Psoas muscle (tissue), 8 donors: Measurements from ENCODE around the gene KIRREL1. TPM values are rescaled to one million over a fixed set of nuclear protein-coding genes. Genes with fewer than 3 reads are reported as not detected.

ENCODE experiments used
- ATAC-seq, 4 donors: fragments of 200-7000 bp; cut with Tn5 transposase; one replicate each; pipeline ENCODE4 v1.9.1; 2020; ENCODE audit warnings: moderate library complexity in 3 of 4, mild to moderate bottlenecking in 2 of 4
- DNase-seq, 2 donors: peaks; one replicate each; pipeline ENCODE4 v3.0.0-alpha.2; 2020
- H3K27ac ChIP-seq: fragments of 200-600 bp; one replicate; pipeline ENCODE4 v1.8.0; 2022
- H3K27me3 ChIP-seq, 3 donors: fragments of 200-600 bp in 1 of 3; one replicate each; pipeline versions ENCODE4 v1.6.1 to v1.8.0; 2013 to 2022; ENCODE audit warnings: low read length in 2 of 3, mild to moderate bottlenecking in 2 of 3, moderate library complexity in 1 of 3; ENCODE audit not compliant: insufficient read depth in 3 of 3
- H3K36me3 ChIP-seq, 2 donors: fragments of 200-600 bp in 1 of 2; one replicate each; pipeline versions ENCODE4 v1.6.1 to v1.8.0; 2013 to 2022; ENCODE audit warnings: low read depth in 1 of 2, mild to moderate bottlenecking in 1 of 2, moderate library complexity in 1 of 2; ENCODE audit not compliant: insufficient read depth in 1 of 2
- H3K4me1 ChIP-seq: fragments of 200-600 bp; one replicate; pipeline ENCODE4 v1.8.0; 2022
- H3K4me3 ChIP-seq: fragments of 200-600 bp; one replicate; pipeline ENCODE4 v1.8.0; 2022; ENCODE audit warnings: mild to moderate bottlenecking
- H3K9me3 ChIP-seq: fragments of 200-600 bp; one replicate; pipeline ENCODE4 v1.8.0; 2022
- CTCF ChIP-seq: fragments of 200-600 bp; IDR thresholded peaks from one replicate; pipeline ENCODE4 v1.8.0; 2022; ENCODE audit warnings: antibody characterized with exemption
- WGBS, 3 donors: extraction: QIAGEN DNeasy Blood & Tissue Kit; methylation state at CpG; one replicate each; pipeline versions ENCODE4 v1.1.6 to v1.1.7; 2013; 5-methylcytosine and 5-hydroxymethylcytosine counted together
- intact Hi-C, 2 donors: fragments of 100-400 bp; cut with DNase I; formaldehyde crosslinking; loops; one replicate each; pipeline versions ENCODE4 v1.11.0 to v1.14.2; 2022
- polyA plus RNA-seq, 3 donors: library from polyadenylated mRNA; stranded (reverse); fragments of 200-250 nt; gene quantifications; one replicate each; pipeline ENCODE4 v1.2.3, GENCODE V29; 2013
- total RNA-seq, 4 donors: library from RNA; stranded (reverse); fragmentation: NEBNext Ultra II Directional in 2 of 4; extraction: Animal tissue kit (Norgen Biotek cat#: 25700) in 2 of 4; gene quantifications; one replicate each; pipeline versions ENCODE4 v1.2.1 to v1.2.4, GENCODE V29; 2021 to 2023
- donor health status: healthy with polysubstance abuse.
- donor health status: DM: no; HTN: no; CAD: no; lungs with moderate emphysema.
- donor health status: Bipolar disorder and iron deficiency.
- donor health status: healthy.
- donor health status: DM: yes; HTN: yes; CAD: no.
- donor health status: DM: no; HTN: no; CAD: no.
- donor health status: DM: no; HTN: no; CAD: no.
- donor health status: DM: yes; HTN: yes; CAD: no.

Gene KIRREL1
- total and polyA plus RNA-seq, 7 donors: 1.3 to 7.6 (median 4.3) TPM

- no peak for DNase-seq
- intact Hi-C loops: no loop called here
- Histone ChIP-seq H3K9me3 (no peaks in the 10 kb centered on the region), H3K27me3 (no peaks in the 10 kb centered on the region), H3K4me3 (no peak overlapping the region), H3K4me1 (no peaks in the 10 kb centered on the region), H3K36me3 (no peaks in the 10 kb centered on the region), H3K27ac (no peak overlapping the region)
- WGBS, 3 donors: 34 to 49% (median 47%) methylated on average over 6 of the region's 6 CpGs
- ATAC-seq: no peak
- no peak for TF ChIP-seq CTCF
Observed at GRCh38 chr1:158076441-158076840, 83.0 kb downstream of the KIRREL1 start.

DNA sequence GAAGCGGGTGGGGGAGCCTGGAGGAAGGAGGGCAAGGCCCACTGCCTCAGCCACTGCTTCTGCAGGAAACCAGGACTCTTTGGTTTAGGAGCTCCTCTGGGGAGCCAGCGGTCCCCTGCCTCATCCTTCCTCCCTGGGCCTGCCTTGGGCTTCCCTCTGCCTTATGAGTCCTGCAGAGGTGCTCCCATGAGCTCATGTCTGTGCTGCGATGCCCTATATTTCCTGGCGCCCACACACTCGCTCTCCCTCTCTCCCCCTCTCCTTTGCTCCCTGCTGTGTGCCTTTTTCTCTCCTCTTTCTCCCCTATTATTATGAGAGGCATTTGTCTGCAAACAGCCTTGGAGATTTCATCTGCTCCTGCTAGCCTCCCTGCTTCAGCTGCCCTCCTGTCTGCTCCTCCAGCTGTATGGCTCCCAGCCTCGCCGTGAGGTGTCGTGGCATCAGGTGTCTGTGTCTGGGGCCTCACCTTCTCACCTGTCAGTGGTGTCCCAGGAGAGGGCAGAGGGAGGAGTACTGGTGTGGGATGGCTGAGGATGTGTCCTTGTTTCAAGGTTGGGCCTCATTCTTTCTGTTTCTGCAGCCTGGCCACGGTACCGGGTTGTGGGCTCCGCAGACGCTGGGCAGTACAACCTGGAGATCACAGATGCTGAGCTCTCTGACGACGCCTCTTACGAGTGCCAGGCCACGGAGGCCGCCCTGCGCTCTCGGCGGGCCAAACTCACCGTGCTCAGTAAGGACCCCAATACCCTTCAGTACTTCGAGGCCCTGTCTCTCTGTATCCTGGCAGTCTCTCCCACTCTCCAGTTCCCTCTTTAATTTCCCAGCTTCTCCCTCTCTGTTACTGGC, 84.2 kb downstream of the KIRREL1 start:
- Histone ChIP-seq H3K36me3 (no peaks in the 10 kb centered on the region), H3K27ac (no peak overlapping the region), H3K9me3 (no peaks in the 10 kb centered on the region), H3K4me3 (no peak overlapping the region), H3K27me3 (no peaks in the 10 kb centered on the region), H3K4me1 (no peaks in the 10 kb centered on the region)
- DNase-seq (no peak), ATAC-seq (no peak)
- no peak for TF ChIP-seq CTCF
- WGBS, 3 donors: 91 to 94% (median 93%) methylated on average over 21 to 22 of the region's 22 CpGs
- intact Hi-C loops: no loop called here

DNA sequence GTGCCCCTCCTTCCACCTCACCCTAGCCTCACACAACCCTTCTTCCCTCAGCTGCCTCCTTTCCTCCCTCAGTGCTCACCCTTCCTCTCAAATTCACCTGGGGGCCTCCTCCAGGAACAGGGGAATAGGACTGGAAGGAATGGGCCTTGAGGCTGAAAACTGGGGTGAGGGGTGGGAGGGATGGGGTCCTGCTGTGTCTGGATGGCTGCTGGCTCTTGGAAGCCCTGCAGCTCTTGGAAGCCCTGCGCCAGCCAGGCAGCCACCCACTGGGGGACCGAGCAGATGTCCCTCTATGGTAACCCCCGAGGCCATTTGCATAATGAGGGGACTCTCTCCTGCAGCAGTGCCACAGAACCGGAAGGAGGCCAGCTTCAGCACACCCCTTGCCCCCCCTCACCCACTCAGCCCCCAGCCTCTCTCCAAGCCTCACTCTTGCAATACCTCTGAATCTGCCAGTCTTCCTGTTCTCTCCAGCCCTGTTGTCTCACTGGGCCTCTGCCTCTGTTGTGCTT, 85.2 kb downstream of the KIRREL1 start:
- no peak for DNase-seq
- ATAC-seq: no peak
- intact Hi-C loops: no loop called here

GRCh38 chr1:158080066-158080465, 86.6 kb downstream of the KIRREL1 start:
- Histone ChIP-seq H3K27me3 (no peaks in the 10 kb centered on the region), H3K4me1 (no peaks in the 10 kb centered on the region), H3K9me3 (no peaks in the 10 kb centered on the region), H3K36me3 (peaks cover 0 to 6% of the 10 kb centered on the region in 2 donors), H3K27ac (no peak overlapping the region), H3K4me3 (no peak overlapping the region)
- no peak for TF ChIP-seq CTCF
- intact Hi-C loops: no loop called here
- no peak for DNase-seq
- ATAC-seq: no peak
- 94 to 95% (median 94%) methylated on average over 3 of the region's 3 CpGs for WGBS, 3 donors

More for the DNA sequence above, 85.2 kb downstream of the KIRREL1 start:
- H3K4me1 ChIP-seq: no peaks in the 10 kb centered on the region
- no peaks in the 10 kb centered on the region for H3K9me3 ChIP-seq
- no peaks in the 10 kb centered on the region for H3K36me3 ChIP-seq
- no peak for TF ChIP-seq CTCF
- H3K27me3 ChIP-seq: no peaks in the 10 kb centered on the region
- H3K27ac ChIP-seq: no peak overlapping the region
- H3K4me3 ChIP-seq: no peak overlapping the region
- 62 to 74% (median 64%) methylated on average over 4 of the region's 4 CpGs for WGBS, 3 donors
